ENCODE data around the gene MAN2A1.

The MAN2A1 gene

GRCh38 chr5:109907731-109908130 is 218.0 kb downstream of the MAN2A1 start:
- no peak for DNase-seq (ENCODE audit: low read depth in 2 of 2)

- DNase-seq (ENCODE audit: low read depth in 2 of 2), result no peak
Observed at GRCh38 chr5:109908366-109908765, 218.6 kb downstream of the MAN2A1 start.

GRCh38 chr5:109910874-109911273 is 221.1 kb downstream of the MAN2A1 start:
- DNase-seq (ENCODE audit: low read depth in 2 of 2), result no peak

- no peak for DNase-seq (ENCODE audit: low read depth in 2 of 2)
Observed at GRCh38 chr5:109911731-109912130, 222.0 kb downstream of the MAN2A1 start.

- DNase-seq (ENCODE audit: low read depth in 2 of 2), result no peak
Observed at GRCh38 chr5:109914906-109915305, 225.2 kb downstream of the MAN2A1 start.

- no peak for DNase-seq (ENCODE audit: low read depth in 2 of 2)
Observed at GRCh38 chr5:109916481-109917153, 226.9 kb downstream of the MAN2A1 start.

Data from stimulated activated CD8-positive, alpha-beta memory T cell treated with anti-CD3 and anti-CD28 coated beads, Interleukin-7, amount 100 ng/mL, for 1 hour (primary cell).